Measurements from ENCODE around the gene NTM.
A peak's percentile ranks its signal among the peaks of the same experiment; 100 is the strongest.

The NTM gene

DNA sequence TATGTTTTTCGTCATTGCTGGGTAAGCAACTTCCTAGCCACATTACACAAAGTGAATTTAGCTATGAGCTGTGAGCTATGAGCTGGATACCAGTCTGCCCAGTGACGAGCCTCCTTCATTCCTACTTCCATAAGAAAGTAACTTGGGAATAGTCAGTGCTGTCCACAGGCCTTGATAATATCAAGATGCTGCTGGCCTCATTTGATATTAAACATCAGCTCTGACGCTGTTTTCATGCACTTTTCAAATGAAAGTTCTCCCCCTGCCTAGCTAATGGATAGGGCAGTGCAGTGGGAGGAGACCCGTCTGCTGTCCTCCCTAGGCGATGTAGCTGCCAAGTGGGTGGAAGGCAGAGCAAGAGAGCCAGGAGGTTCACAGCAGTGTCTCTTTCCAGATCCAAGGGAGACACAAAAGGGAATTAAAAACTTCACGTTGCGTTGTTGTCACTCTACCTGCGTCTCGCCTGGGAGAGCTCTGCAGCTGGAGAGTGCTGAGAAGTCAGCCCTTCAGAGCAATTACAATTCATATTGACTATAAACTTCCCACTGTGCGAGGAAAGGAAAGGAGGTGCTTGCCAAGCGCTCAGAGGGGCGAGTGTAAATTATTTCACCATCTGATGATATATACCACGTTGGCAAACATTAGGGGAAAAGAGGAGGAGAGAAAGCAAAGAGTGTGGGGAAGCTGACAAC lies 861.4 kb downstream of the NTM start:
- no peak for DNase-seq

DNA sequence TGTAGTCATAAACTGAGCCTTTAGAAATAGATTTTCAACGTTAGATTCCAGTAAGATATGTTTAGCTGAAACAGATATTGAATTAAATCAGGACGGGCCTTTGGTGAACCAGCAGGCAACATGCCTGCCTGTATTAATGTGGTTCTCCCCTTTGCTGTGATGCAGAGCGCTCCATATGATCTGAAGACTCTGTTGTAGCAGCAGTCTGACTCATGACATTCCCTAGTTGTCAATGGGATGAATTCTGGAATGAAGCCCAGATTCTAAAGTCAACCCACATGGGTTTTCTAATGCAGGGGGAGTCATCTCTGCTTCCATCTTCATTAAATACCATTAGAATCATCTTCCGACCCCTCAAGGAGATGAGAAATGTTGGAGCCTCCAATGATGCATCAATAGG lies 864.5 kb downstream of the NTM start:
- peak in 1 of 58 donors; percentile 22 for DNase-seq

DNA sequence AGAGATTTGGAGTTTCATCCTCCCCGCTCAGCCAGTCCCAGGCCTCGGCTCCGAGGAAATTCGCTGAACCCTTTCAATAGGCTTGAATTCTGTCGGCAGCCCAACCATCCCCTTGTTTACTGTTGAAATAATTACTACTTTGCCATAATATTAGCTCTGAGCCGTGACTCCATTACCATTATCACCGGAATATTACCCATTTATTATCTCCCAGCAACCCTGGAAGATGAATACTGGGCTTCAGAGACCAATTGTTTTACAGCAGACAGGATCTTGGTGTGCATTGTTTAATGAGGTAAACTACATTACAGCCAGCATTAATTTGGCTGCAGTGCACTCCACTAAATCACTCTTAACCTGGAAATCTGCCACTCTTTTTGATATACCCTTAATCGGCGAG lies 867.4 kb downstream of the NTM start:
- DNase-seq, result no peak

DNA sequence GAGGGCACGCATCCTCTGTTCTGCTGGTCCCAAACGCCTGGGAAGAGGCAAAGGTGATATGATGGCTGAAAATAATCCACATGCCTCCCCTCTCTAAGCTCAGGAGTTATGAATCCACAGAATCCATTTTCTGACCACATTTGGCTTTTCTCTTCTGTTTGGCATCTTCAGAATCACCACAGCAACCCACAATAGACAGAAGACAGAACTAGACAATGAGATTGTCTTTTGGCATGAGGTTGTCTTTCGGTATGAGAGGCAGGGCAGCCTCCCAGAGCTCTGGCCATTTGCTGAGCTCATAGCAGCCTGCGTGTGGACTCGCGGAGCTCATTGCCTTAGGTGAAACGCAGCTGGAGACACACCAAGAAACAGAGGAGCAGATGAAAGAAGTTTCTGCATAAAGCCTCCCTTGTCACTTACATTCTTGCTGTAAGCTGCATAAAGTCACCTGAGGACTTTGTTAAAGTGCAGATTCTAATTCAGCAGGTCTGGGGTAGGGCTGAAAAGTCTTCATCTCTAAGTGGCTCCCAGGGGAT lies 868.0 kb downstream of the NTM start:
- no peak for DNase-seq

DNA sequence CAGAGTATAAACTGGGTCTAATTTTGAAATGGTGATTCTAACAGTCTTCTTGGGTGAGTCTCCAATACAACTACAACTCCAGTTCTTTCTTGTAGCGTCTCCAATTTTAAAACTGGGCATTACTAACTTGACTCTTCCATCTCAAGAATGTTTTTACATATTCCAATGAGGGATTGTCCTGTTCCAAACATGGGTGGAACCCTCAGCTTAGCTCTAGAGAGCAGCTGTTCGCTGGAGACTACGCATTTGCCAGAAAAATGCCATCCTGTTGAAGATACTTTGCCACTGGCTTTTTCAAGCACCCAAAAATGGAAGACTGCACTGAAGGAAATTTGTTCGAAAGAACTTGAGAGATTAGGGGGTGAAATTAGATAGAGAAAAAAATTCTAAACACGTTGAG lies 870.0 kb downstream of the NTM start:
- DNase-seq, result no peak

DNA sequence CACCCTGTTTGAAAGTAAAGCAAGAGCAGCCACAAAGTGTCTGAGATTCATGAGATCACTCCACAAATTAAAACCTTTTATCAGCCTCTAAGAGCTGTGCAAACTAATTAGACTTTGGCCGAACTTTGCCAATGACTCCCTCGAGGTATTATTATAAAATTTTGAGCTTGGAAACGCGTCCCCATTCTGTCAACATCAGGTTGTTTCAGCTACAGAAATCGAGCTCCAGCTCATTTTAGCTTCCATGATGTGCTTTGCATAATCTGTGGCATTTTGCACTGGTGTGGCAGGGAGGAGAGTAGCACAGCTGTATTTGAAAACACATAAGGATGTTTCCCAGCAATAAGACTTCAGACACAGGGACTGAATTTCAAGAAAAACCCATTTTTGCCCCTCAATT lies 872.2 kb downstream of the NTM start:
- no peak for DNase-seq

DNA sequence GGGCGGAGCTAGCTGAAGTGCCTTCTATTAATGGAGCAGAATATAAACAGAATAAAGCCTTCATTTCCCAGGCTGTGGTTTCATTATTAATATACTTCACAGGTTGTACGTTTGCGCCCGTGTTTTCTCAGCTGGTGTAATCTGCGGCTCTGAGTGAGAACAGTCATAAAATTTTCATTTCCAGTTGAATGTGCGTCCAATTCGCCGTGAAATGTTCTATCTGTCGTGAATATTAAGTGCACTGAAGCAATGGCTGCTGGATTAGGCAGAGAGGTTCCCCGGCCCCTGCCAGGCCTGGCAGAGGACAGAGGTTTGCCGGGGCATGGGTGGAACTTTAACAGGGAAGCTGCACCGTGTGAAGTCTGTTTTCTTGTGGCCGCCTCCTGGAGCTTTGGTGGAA lies 874.4 kb downstream of the NTM start:
- peak in 4 of 58 donors; percentile 10 to 43 (median 36) for DNase-seq

DNA sequence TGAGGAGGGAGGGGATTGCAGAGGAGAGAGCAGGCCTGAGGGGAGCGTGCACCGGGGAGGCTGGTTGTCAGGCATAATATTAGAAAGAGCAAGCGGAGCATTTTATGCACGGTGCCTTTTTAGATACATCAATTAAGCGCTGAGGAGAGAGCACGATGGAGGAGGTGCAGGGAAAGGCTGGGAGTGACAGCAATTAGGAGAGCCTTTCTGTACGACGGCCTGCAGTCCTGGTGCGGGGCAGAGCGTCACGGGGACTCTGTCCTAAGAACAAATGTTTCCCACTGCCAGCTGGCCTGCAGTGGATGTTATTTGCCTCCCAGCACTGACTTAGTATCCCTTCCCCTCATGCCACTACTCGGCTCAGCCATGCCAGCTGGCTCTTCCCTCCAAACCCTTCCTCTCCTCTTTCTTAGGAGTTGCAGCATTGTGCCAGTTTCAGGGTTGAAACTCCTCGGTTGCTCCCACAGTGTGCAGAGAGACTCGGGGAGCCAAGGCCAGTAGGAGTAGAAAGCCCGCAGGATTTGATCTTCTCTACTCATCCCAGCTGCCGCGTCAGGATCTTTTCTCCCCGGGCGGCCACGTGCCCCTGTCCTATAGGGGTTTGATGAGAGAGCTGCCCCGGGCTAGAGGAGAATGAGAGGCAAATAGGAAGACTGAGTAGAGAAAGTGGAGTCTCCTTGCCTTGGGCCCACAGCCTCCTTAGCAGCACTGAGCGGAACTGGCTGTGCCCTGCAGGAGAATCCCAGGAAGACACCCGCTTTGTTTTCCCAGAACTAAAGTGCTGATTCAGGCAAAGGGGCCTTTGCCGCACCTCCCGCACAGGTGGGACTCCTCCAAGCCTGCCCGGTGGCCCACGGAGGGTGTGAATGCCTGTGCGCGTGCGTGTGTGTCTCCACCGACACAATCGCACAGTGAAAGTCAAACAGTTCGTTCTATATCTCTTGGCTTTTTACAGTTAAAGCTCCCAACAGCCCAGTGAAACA lies 875.3 kb downstream of the NTM start:
- peak in 35 of 58 donors; percentile 19 to 74 (median 43) for DNase-seq

DNA sequence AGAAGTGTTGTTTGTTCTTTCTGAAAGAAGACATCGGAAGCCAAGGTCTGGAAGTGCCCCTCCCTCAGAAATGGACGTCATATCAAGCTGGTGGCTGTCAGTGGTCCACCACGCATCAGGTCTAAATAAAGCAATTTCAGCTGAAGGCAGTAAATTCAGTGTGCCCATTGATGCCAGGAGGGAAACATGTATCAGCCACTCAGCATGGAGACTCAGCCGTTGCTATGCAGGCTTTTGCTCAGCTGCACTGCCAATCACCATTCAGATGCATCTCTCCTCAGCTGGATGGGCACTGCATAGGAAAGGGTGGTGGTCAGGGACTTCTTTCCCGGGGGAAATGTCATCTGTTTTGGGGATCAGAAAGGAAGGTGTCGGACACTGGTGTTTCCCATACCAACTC lies 878.2 kb downstream of the NTM start:
- DNase-seq, result peak in 29 of 58 donors; percentile 14 to 67 (median 36)

DNA sequence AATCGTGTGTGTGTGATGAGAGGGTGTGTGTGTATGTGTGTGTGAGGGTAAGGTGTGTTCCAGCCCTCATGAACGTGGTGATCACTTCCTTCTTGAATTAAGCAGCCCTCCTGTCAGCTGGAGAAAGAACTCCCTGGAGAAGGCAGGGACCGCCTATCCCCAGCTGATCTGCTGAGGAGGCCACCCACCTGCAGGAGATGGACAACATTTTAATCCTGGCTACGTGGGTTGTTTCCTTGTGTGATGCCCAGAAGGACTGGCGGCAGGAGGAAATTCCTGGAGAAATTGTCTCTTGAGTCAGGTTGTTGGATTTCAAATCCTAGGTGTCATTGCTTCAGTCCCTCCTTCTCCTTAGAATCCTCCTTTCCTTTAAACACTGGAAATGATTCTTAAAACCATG lies 878.8 kb downstream of the NTM start:
- no peak for DNase-seq

DNA sequence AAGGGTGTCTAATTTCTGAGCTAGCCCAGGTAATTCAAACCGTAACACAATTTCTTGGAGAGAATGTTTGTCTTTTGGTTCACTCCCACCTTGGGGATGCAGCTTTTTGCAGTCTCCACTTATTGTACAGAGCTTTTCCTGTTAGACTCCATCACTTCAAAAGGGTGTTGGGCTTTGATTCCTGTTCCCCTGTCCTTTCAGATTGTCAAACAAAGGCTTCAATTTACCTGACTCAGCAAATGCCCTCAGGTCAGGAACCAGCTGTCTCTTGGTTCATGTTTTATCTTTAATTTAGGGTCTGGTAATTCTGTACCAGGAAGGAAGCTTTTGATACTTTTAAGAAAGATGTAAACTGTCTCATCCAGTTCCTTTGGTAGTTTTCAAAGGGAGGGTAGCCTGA lies 880.6 kb downstream of the NTM start:
- DNase-seq, result no peak

DNA sequence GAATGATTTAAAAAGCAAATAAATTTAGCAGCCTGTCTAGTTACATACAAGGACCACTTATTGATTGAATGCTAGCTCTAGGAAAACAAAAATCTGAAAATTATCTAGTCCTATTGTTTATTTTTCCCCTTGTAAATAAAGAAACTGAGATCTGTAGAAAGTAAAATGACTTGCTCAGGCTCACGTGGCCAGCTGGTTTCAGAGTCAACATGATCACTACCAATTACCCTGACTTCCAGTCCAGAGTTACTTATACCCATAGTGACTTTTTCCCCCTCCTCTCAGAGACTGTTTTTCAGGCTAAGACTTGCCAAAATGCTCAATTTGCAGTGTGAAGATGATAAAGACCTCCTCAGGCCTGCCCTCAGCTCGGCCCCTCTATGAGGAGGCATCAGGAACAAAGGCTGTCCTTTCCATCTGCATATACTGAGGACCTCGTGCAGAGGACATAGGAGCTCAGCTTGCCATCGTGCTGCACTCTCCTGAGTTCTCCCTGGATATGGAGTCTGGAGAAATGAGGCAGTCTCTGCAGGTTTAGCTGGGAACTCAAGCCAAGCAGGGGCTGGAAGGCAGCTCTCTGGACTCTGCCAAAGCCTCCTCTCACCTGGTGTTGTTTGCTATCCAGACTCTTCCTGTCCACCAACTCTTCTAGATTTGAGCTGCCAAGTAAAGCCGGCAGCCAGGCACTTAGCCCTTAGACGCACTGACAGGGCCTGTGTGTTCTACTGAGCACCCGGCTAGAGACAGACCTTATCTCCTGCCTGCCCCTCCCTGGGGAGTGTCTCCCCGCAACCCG lies 883.3 kb downstream of the NTM start:
- DNase-seq, result no peak

DNA sequence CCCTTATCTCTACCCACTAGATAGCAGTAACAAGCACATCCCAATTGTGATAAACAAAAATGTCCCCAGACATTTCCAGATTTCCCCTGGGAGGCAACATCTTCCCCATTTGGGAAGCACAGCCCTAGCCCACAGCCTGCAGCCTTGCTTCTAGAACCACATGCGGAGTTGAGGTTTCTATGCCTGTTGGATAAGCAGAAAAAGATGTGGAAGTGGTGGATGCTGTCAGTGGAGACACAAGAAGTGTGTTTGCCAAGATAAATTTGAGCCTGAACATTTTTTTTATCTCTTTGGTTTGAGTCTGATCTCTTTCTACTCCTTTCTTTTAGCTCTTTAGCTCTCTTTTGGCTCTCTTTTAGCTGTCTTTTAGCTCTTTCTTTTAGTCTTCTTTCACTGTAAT lies 884.5 kb downstream of the NTM start:
- no peak for DNase-seq

DNA sequence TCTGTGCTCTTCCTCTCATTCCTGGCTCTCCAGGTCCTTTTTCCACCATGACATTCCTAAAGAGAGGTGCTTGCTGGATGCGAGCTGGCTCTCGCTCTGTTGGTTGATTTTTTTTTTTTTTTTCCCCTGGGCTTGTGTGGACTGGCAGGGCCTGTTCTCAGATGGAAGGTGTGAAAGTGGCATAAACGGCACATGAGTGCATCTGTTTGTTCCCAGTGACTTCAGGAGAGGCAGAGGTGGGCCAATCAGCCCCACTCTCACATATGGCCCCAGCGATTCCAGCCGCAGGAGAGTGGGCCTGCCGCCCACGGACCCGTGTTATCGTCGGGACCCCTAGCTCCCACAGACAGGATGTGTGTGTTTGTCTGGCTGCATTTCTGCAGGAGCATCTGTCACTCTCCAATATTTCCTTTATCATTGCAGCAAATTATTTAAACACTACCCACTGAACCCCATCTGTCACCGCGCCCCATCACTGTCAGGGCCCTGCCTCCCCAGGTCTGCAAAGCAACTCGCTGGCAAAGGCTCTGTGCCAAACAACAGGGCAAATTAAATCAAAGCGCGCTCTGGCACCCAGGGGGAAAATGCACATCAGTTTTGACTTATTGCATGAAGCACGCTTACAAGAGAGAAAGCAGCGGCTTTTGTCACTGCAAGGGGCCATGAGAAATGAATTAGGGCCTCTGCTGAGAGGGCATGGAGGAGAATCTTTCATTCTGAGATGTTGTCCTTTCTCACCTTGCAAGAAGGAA lies 886.3 kb downstream of the NTM start:
- DNase-seq, result no peak

DNA sequence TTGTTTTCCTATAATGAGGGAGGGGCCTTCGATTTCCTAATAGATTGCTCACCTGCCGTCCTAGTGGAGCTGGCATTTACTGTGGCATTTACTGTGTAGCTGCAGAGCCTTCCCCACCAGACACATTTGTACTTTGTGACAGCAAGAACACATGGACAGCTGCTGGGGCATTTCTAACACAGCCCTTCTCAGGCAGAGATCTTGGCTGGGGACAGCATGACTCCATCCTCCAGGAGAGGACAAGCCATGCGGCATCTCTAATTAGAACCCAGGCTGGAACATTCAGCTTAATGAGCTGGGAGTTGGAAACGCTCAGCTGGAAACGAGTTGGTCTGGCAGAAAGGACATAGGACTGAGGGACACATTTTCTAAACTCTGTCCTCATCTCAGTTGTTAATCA lies 887.5 kb downstream of the NTM start:
- peak in 4 of 58 donors; percentile 20 to 42 (median 24) for DNase-seq

DNA sequence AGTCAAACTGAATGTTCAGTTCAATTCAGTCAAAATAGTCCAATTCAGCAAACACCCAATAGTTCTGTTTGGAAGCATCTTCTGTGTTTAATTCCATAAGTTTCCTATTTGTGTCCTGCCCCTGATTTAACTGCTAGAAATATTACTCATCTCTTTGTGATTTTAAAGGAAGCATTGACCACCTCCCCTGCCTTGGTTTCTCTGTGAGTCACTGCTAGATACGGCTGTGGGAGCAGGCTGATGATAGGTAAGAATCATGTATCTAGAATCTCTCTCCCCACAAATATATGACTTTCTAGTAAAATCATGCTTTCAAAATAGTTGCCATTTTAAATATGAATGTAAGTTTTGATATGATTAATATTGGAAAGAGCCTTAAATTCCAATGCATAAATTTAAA lies 888.5 kb downstream of the NTM start:
- no peak for DNase-seq

DNA sequence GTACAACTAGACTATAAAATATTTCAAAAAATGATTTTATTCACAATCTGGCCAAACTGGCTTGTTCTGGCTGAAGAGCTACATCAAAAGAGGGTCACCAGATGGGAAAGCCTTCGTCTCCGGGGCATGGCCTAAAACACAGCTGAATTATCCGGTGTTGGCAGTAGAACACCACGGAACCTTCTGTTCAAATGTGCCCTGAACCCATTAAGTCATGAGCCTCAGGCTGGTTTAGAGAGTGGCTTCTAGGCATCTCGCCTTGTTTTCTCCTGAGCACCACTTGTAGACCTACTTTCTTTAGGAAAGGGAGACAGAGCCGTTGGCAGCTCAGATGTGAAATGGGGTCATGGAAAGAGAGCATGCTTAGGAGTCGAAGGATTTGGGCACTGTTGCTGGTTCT lies 890.2 kb downstream of the NTM start:
- DNase-seq, result no peak

DNA sequence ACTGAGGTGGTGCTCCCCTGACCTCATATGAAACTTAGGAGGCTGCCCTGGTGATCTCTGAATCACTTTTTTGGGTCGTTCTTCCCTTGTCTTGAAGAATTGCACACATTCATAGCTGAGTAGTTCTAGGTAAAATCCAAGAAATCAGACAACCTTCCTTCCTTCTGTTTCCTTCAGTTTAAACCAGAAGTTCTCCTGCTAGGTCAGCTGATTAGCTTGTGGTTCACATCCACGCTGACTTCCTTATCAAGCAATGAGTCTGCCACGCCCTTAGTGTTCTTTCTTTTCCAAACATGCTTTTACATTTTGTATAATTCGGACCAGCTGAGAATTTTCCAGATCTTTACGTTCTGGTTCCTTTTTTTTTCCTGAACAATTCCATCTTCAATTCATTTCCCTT lies 892.8 kb downstream of the NTM start:
- no peak for DNase-seq

DNA sequence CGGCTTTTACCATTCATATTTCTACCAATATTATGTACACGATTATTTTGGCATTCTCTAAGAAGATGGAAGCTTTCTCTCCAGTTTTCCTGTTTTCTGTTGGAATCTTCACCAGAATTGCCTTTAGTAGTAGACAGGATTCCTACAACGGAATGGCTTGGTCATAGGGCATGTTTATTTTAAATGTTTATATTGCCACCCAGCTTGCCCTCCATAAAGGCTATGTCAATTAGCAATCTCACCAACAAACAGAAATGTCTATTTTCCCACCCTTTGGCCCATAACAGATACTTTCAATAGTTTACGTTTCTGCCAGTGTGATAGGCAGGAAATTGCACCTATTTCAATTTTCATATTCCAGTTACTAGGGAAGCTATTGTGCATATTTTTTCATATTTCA lies 893.5 kb downstream of the NTM start:
- no peak for DNase-seq

DNA sequence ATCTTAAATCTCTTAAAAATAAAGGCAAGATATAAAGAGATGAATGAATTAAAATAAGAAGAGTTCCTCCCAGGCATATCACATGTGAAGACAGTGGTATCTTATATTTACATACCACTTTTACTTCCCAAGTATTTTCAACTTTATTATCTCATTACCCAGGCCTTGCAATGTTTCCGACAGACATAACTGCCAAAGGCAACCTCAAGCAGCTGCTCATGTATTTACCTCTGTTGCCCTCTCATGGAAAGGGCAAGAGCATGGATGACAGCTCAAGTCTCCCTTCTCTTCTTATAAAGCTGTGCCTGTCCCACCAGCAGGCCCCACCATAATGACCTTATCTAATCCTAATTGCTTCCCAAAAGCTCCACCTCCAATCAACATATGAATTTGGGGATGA lies 894.2 kb downstream of the NTM start:
- no peak for DNase-seq
